PC-9 (cell line): ENCODE data around the gene LEO1.

Experiments
- EZH2 ChIP-seq: fragments of 200-600 bp; sonication (generic); IDR thresholded peaks from 2 replicates; pipeline ENCODE4 v1.8.0; 2017; ENCODE audit warnings: antibody characterized with exemption, low read depth
- TF ChIP-seq, protein P1 (sequence below): fragments of 200-600 bp; sonication (generic); conservative IDR thresholded peaks from 2 replicates; pipeline ENCODE4 v1.6.1; 2017; ENCODE audit warnings: mixed run types, antibody characterized with exemption, mild to moderate bottlenecking, moderate library complexity

- TF ChIP-seq, protein P1, sequence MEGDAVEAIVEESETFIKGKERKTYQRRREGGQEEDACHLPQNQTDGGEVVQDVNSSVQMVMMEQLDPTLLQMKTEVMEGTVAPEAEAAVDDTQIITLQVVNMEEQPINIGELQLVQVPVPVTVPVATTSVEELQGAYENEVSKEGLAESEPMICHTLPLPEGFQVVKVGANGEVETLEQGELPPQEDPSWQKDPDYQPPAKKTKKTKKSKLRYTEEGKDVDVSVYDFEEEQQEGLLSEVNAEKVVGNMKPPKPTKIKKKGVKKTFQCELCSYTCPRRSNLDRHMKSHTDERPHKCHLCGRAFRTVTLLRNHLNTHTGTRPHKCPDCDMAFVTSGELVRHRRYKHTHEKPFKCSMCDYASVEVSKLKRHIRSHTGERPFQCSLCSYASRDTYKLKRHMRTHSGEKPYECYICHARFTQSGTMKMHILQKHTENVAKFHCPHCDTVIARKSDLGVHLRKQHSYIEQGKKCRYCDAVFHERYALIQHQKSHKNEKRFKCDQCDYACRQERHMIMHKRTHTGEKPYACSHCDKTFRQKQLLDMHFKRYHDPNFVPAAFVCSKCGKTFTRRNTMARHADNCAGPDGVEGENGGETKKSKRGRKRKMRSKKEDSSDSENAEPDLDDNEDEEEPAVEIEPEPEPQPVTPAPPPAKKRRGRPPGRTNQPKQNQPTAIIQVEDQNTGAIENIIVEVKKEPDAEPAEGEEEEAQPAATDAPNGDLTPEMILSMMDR: no peak
- no peak for TF ChIP-seq EZH2
Measured at GRCh38 chr15:52018244-52018643, 46.7 kb upstream of the LEO1 start.
